Measurements from ENCODE around the gene HINFP. TPM values are rescaled to one million over a fixed set of nuclear protein-coding genes. Genes with fewer than 3 reads are reported as not detected.

The HINFP gene
- total RNA-seq, 1 experiment from 2014 or later = 38.1 TPM

DNA sequence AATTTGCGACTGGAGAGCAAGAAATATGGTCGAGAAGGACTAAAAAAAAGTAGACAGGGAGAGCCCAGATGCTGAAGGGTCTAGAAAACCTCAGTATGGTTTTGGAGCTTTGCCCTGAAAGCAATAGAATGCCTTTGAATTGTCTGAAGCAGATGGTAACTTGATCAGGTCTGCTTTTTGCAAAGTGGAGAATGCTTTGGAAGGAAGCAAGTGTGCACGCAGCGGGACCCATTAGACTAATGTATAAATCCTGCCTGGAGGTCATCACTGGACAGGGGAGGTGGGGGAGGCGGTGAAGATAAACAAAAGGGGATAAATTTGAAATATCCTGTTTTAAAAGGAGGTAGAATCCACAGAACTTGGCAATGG, 757 bp upstream of the HINFP start:
- no peaks in the 10 kb centered on the region for H4K20me1 ChIP-seq (ENCODE audit: insufficient read depth)
- H2AFZ ChIP-seq (ENCODE audit: low read depth, low read length, poor library complexity, severe bottlenecking) = peak overlapping the region; percentile 75
- intact Hi-C loops (cut with micrococcal nuclease) = no loop called here
- peak overlapping the region; percentile 87 for H3K4me2 ChIP-seq (ENCODE audit: low read length)
- no peaks in the 10 kb centered on the region for H3K9me3 ChIP-seq (ENCODE audit: control insufficient read depth in 1 of 2, insufficient read depth in 1 of 2, low read depth in 1 of 2, low read length in 2 of 2)
- no peaks in the 10 kb centered on the region for H3K27me3 ChIP-seq (ENCODE audit: insufficient read depth, low read length)
- H3K4me3 ChIP-seq (replicated peaks in 1 of 2; ENCODE audit: low read depth in 1 of 2, low read length in 2 of 2) = peak overlapping the region; percentile 43 to 99
- H3K27ac ChIP-seq (ENCODE audit: low read depth, low read length) = peak overlapping the region; percentile 40
- ATAC-seq (no peak), DNase-seq (ENCODE audit: low read depth, low spot score) (no peak)
- CTCF ChIA-PET = interaction anchor here (1.6 to 1.9 kb wide), 2 partner anchors 48 to 217 kb away, joined by 3 to 6 read pairs; partner anchors contain the start of gene NLRX1
- H3K79me2 ChIP-seq (ENCODE audit: insufficient read depth, low read length) = peaks cover 25% of the 10 kb centered on the region
- H3K9me2 ChIP-seq (ENCODE audit: insufficient read depth) = no peaks in the 10 kb centered on the region
- TF ChIP-seq SP1 (IDR thresholded peaks at IDR 0.05; ENCODE audit: low read depth) (peak; percentile 30; the same call in 1 of the 2 replicates), EZH2phosphoT487 (IDR thresholded peaks at IDR 0.05; ENCODE audit: borderline replicate concordance) (no peak)
- peaks cover under 1 to 5% of the 10 kb centered on the region in 2 experiments; a peak in 2 of 4 replicates for H3K36me3 ChIP-seq (ENCODE audit: control insufficient read depth in 1 of 2, insufficient read depth in 2 of 2, low read length in 2 of 2)
- peak overlapping the region; percentile 70 for H3K9ac ChIP-seq (ENCODE audit: low read length)
- RAD21 ChIA-PET (ENCODE audit: low non-redundant PET in 1 of 2, low total read pairs in 2 of 2, uncharacterized antibody in 2 of 2, unreplicated experiment in 2 of 2) = no interaction called here
- POLR2A ChIA-PET = interaction anchor here (0.9 to 2.5 kb wide), 5 partner anchors 9 to 36 kb away, joined by 3 to 14 read pairs (median 7); partner anchors contain the start of gene HMBS
- H3K4me1 ChIP-seq (ENCODE audit: control insufficient read depth in 1 of 2, insufficient read depth in 2 of 2, low read length in 2 of 2) = peaks cover 13 to 24% of the 10 kb centered on the region in 2 experiments
- BruUV-seq (replicated peaks) = TSS peak; percentile 94

DNA sequence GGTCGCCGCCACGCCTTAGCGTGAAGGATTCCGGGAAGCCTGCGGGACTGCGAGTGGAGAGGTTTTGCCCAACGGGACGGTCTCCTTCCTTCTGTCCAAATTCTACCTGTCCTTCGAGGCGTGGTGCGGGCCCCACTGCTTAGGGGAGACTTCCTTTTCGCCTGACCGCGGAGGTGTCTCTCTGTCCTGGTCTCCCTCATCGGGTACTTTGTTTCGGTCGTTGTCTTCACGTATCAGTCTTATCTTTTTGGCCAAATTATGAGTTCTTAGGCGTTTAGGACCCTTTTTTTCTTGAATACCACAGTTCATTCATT, 388 bp downstream of the HINFP start:
- TSS peak; percentile 79 for BruUV-seq (replicated peaks)
- H4K20me1 ChIP-seq (ENCODE audit: insufficient read depth) = no peaks in the 10 kb centered on the region
- peak overlapping the region; percentile 62 for H3K27ac ChIP-seq (ENCODE audit: low read depth, low read length)
- ATAC-seq = no peak
- H3K4me3 ChIP-seq (replicated peaks in 1 of 2; ENCODE audit: low read depth in 1 of 2, low read length in 2 of 2) = peak overlapping the region; percentile 97 to 99
- peak overlapping the region; percentile 87 for H3K4me2 ChIP-seq (ENCODE audit: low read length)
- H3K4me1 ChIP-seq (ENCODE audit: control insufficient read depth in 1 of 2, insufficient read depth in 2 of 2, low read length in 2 of 2) = peaks cover 20 to 35% of the 10 kb centered on the region in 2 experiments
- H2AFZ ChIP-seq (ENCODE audit: low read depth, low read length, poor library complexity, severe bottlenecking) = no peak overlapping the region
- TF ChIP-seq FOSL1 (IDR thresholded peaks at IDR 0.05; ENCODE audit: low read depth) (no peak), EGR1 (IDR thresholded peaks at IDR 0.05; ENCODE audit: low read depth) (no peak), CEBPB (IDR thresholded peaks at IDR 0.05; ENCODE audit: low read depth) (no peak), YY1 (IDR thresholded peaks at IDR 0.05; ENCODE audit: extremely low read depth, insufficient replicate concordance, low read depth, low read length) (no peak), ZNF274 (IDR thresholded peaks at IDR 0.05; ENCODE audit: low read depth, low read length) (no peak), SIN3A (IDR thresholded peaks at IDR 0.05; ENCODE audit: low read depth) (no peak), POLR2AphosphoS5 (IDR thresholded peaks at IDR 0.05; ENCODE audit: low read depth, low read length) (no peak), EZH2phosphoT487 (IDR thresholded peaks at IDR 0.05; ENCODE audit: borderline replicate concordance) (no peak), SP1 (IDR thresholded peaks at IDR 0.05; ENCODE audit: low read depth) (no peak)
- TF ChIP-seq, protein P1, sequence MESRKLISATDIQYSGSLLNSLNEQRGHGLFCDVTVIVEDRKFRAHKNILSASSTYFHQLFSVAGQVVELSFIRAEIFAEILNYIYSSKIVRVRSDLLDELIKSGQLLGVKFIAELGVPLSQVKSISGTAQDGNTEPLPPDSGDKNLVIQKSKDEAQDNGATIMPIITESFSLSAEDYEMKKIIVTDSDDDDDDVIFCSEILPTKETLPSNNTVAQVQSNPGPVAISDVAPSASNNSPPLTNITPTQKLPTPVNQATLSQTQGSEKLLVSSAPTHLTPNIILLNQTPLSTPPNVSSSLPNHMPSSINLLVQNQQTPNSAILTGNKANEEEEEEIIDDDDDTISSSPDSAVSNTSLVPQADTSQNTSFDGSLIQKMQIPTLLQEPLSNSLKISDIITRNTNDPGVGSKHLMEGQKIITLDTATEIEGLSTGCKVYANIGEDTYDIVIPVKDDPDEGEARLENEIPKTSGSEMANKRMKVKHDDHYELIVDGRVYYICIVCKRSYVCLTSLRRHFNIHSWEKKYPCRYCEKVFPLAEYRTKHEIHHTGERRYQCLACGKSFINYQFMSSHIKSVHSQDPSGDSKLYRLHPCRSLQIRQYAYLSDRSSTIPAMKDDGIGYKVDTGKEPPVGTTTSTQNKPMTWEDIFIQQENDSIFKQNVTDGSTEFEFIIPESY (IDR thresholded peaks at IDR 0.05; ENCODE audit: extremely low read depth, insufficient replicate concordance, low read length) = no peak
- TF ChIP-seq, protein P2, sequence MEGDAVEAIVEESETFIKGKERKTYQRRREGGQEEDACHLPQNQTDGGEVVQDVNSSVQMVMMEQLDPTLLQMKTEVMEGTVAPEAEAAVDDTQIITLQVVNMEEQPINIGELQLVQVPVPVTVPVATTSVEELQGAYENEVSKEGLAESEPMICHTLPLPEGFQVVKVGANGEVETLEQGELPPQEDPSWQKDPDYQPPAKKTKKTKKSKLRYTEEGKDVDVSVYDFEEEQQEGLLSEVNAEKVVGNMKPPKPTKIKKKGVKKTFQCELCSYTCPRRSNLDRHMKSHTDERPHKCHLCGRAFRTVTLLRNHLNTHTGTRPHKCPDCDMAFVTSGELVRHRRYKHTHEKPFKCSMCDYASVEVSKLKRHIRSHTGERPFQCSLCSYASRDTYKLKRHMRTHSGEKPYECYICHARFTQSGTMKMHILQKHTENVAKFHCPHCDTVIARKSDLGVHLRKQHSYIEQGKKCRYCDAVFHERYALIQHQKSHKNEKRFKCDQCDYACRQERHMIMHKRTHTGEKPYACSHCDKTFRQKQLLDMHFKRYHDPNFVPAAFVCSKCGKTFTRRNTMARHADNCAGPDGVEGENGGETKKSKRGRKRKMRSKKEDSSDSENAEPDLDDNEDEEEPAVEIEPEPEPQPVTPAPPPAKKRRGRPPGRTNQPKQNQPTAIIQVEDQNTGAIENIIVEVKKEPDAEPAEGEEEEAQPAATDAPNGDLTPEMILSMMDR (IDR thresholded peaks at IDR 0.05 in 2 of 3, conservative IDR thresholded peaks at IDR 0.05 in 1 of 3; ENCODE audit: borderline replicate concordance in 1 of 3, insufficient read depth in 1 of 3, low read depth in 2 of 3, low read length in 2 of 3) = no peak
- intact Hi-C loops (cut with micrococcal nuclease) = no loop called here
- ChIA-PET POLR2A (interaction anchor here (0.6 to 2.5 kb wide), 11 partner anchors 10 to 234 kb away, joined by 3 to 14 read pairs (median 5); partner anchors contain the start of genes C2CD2L, DPAGT1 and HMBS), RAD21 (ENCODE audit: low non-redundant PET in 1 of 2, low total read pairs in 2 of 2, uncharacterized antibody in 2 of 2, unreplicated experiment in 2 of 2) (interaction anchor here in 1 of 2 experiments (0.6 kb wide), 1 partner anchor 20 kb away, joined by 4 read pairs; the partner anchor contains the start of gene DPAGT1), CTCF (interaction anchor here (1.1 to 1.9 kb wide), 3 partner anchors 13 to 47 kb away, joined by 4 to 6 read pairs (median 5); partner anchors contain the start of genes HMBS and NLRX1)
- no peaks in the 10 kb centered on the region for H3K27me3 ChIP-seq (ENCODE audit: insufficient read depth, low read length)
- DNase-seq (ENCODE audit: low read depth, low spot score) = no peak
- H3K79me2 ChIP-seq (ENCODE audit: insufficient read depth, low read length) = peaks cover 25% of the 10 kb centered on the region
- no peaks in the 10 kb centered on the region for H3K9me2 ChIP-seq (ENCODE audit: insufficient read depth)
- peak overlapping the region; percentile 87 for H3K9ac ChIP-seq (ENCODE audit: low read length)
- no peaks in the 10 kb centered on the region for H3K9me3 ChIP-seq (ENCODE audit: control insufficient read depth in 1 of 2, insufficient read depth in 1 of 2, low read depth in 1 of 2, low read length in 2 of 2)
- H3K36me3 ChIP-seq (ENCODE audit: control insufficient read depth in 1 of 2, insufficient read depth in 2 of 2, low read length in 2 of 2) = no peaks in the 10 kb centered on the region; a peak in 1 of 4 replicates

Measured in HCT116 (cell line).